GM18520 (cell line): ENCODE data around the gene RBFOX1.

Source experiments
- ATAC-seq: cut with Tn5 transposase; IDR thresholded peaks from one replicate; pipeline ENCODE4 v1.9.1; 2021; ENCODE audit not compliant: unreplicated experiment

RBFOX1 gene

DNA sequence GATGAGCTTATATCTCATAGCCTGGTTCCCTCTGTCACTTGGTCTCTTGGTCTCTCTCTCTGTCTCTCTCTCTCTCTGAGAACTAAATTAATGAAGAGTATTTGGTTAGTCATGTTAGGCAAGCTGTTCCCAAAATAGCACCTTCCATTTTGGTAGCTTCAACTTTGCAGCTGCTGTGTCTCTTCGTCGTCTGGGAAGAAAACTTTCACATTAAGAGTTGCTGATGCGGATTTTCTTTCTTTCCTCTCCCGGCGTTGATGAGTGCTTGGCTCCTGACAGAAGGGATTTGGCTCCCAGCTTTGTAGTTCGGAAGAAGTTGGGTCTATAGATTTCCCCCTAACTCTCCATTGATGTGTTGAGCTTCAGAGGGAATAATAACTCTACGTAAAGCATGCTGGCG is at the start of gene RBFOX1:
Gene RBFOX1, plus strand, starts transcription at position 235 of the 400 bp plus-strand sequence.
- no peak for ATAC-seq

GRCh38 chr16:7284780-7285179 is 47.9 kb upstream of the RBFOX1 start:
- no peak for ATAC-seq

- no peak for ATAC-seq
Observed at GRCh38 chr16:7285520-7285919, 47.1 kb upstream of the RBFOX1 start.

- no peak for ATAC-seq
Observed at GRCh38 chr16:7289299-7289698, 43.3 kb upstream of the RBFOX1 start.

- ATAC-seq = no peak
Observed at GRCh38 chr16:7290682-7291081, 42.0 kb upstream of the RBFOX1 start.

- no peak for ATAC-seq
Observed at GRCh38 chr16:7294020-7294419, 38.6 kb upstream of the RBFOX1 start.

- ATAC-seq = no peak
Observed at GRCh38 chr16:7303052-7303610, 29.5 kb upstream of the RBFOX1 start.

DNA sequence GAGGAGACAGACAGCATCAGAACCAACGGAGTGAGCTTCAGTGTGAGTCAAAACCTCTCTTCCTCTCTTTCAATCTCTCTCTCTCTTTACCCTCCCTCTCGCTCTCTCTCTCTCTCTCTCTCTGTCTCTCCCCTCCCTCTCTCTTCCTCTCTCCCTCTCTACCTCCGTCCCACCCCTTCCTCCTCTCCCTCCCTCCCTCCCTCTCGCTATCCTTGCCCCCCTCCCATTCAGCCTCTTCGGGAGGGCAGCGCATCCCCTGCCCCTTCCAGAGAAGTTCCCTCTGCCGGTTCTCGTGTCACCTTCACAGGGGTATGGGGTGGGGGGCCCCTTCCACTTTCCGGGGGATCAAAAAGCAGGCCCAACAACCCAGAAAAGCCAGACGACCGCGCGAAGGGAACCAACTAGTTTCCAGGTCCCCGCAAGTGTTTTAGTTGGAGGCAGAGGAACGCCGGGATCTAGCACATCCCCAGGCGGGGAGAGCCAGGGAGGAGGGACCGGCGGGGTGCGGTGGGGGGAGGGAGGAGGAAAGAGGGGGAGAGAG is 28.9 kb upstream of the RBFOX1 start:
- no peak for ATAC-seq

GRCh38 chr16:7304279-7304678 is 28.4 kb upstream of the RBFOX1 start:
- ATAC-seq = no peak

DNA sequence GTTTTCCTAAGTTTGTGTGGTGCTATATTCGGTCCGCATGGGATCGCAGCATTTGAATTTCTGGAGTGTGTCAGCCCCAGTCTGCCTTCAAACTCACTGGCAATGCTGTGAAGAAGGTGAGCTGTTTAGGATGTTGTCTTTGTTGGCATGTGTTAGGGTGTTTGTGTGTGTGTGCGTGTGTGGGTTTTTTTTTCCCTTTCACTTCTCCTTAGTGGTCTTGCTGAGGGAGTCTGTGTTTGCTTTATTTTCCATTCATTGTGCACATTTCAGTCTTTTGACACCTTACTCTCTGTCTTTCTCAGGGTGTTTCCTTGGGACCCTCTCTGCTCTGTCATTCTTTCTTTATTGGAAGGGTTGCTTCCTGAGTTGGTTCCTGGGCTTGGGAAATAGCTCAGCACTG is 27.7 kb upstream of the RBFOX1 start:
- no peak for ATAC-seq

DNA sequence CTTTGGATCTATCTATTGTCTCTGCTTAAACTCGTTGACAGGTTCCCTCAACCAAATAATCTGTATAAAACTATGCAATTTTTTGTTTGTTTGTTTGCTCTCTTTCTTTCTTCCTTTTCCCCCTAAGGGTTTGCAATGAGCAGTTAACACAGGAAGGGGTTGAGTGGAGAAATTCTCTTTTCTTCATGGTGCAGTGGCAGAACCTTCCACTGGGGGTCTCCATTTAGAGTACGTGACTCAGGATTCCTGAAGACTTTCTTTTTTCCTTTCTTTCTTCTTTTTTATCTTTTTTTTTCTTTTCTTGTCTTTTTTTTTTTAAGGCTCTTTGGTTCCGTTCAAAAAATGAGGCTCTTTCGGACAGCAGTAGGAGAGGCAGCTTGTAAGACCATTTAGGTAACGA is 19.5 kb upstream of the RBFOX1 start:
- no peak for ATAC-seq

DNA sequence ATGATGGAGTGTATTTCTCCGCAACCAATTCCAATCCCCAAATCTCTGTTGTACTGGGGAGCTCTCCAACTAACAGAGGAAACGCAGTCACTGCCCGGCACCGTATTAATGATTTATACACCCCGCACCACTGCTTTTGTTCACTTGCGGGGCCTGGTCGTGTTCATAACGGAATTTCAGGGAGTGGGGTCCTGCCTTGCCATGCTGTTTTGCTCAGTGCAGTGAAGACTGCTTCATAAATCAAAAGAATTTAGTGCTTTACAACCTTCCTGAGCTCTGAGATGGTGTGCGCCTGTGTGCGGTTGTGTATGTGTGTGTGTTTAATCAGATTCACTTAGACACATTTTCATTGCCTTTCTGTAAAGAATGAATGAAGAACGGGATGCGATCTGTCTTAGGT is 18.5 kb upstream of the RBFOX1 start:
- no peak for ATAC-seq

GRCh38 chr16:7315813-7316212 is 16.8 kb upstream of the RBFOX1 start:
- no peak for ATAC-seq

DNA sequence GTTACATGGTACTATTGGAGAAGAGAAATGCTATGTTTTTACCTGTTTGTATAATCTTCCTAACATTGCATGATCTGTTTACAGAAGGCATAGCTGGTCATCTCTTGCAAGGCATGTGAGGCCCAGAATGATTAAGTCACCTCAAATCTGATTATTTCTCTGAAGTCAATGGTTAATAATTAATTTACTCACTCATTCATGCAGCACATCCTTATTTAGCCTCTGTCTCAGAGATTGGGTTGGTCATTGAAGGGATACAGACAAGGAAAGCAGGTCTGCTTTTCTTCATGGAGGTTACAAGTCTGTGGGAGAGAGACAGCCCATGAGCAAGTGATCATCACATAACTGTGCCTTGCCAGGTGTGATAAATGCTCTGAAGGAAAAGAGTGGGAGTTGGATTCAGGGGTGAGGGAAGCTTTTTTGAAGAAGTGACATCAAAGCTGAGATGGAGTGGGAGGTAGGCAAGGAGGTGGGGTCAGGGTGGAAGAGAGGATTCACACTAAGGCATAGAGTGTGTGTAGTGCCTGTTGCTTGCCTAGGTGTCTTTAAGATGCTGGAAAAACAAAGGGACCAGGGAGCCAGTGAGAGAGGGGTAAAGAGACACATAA is 16.3 kb upstream of the RBFOX1 start:
- no peak for ATAC-seq

DNA sequence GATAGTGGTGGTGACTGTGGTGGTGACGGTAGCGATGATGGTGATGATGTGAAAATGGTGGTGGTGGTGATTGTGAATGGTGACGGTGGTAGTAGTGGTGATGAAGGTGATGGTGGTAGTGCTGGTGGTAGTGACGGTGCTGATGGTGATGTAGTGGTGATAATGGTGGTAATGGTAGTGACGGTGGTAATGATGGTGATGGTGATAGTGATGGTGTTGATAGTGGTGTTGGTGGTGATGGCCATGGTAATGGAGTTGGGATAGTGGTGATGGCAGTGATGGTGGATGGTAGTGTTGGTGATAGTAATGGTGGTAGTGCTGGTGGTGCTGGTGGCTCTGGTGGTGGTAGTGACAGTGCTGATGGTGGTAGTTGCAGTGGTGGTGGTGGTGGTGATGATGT is 14.7 kb upstream of the RBFOX1 start:
- ATAC-seq = no peak

GRCh38 chr16:7318686-7319085 is 14.0 kb upstream of the RBFOX1 start:
- no peak for ATAC-seq

GRCh38 chr16:7319514-7319913 is 13.1 kb upstream of the RBFOX1 start:
- ATAC-seq = no peak

GRCh38 chr16:7321661-7322060 is 11.0 kb upstream of the RBFOX1 start:
- no peak for ATAC-seq

DNA sequence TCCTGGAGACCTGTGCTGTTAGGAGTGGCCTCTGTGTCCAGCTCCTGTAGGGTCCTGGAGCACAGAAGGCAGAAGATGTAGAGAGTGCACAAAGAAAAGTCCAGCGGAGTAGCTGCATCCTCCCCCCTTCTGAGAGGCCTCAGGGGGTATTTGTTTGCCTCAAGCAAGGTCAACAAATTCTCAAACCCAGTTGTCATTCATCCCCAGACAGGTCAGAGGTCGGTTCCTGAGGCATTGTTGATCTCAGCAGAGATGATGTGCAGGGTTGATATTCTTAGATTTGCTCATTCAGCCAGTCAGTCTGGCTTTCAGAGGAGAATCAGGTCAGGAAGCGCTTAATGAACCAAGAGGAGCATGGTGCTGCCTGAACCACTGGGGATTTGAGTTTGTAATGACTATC is 8.3 kb upstream of the RBFOX1 start:
- no peak for ATAC-seq

DNA sequence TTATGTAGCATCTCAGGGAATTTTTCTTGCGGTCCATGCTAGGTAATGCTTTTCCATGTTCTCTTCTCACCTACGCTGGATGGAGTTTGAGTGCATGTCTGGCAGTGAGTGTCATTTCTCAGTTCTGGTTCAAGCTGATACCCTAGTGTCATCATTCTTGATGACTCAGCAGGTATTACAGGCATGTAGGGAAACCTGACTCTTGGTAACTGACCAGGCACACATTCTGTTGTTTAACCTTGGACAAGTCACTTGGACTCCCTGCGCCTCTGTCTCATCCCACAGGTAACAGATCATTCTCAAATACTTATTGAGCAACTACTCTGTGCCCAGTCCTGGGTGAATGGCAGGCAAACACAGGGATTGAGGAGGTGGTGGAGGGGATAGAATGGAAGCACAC is 6.8 kb upstream of the RBFOX1 start:
- ATAC-seq = no peak

DNA sequence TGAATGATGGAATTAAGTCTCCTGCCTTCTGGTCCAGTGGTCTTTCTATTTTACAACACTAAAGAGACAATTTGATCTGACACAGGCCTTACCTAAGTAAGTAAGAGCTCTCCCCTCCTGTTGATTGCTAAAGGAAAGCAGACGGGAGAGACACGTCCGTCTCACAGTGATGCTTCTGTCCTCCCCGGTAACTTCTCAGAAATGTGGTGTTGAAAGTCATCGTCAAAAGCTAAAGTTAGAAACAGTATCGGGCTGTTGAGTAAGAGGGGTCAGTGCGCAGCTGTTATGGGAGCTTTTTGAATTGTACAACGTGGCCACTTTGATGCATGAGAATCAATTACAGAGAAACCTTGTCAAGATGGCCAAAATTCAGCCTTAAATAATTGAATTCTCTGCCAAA is 1.9 kb upstream of the RBFOX1 start:
- no peak for ATAC-seq

DNA sequence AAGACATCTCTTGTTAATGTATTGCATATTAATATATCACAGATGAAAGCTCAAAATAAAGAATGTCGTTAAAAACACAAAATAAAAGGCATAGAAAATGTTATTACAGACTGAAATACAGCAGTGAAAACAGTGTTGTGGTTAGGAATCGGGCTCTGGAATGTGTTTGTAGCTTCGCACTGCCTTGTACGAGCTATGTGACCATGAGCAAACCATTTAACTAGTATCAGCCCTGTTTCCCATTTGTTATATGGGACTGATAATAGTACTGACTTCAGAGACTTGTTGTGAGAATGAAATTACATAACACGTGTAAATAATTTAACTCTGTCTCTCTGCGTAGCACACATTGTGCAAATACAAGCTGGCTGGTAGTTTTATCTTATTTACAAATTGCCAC is 648 bp upstream of the RBFOX1 start:
- ATAC-seq = no peak

GRCh38 chr16:7333180-7333725 is 608 bp downstream of the RBFOX1 start:
- no peak for ATAC-seq
